GM23338 (cell line): ENCODE data around the gene CELA2A. TPM values are rescaled to one million over a fixed set of nuclear protein-coding genes. Genes with fewer than 3 reads are reported as not detected.
"Not testable (repeated sequence)": the region's sequence is repeated elsewhere in the genome, so short reads cannot be mapped to it uniquely, and the experiment has no call there.

ENCODE experiments used
- ATAC-seq: fragments of 200-7000 bp; cut with Tn5 transposase; 3 replicates; pipeline ENCODE4 v1.9.1; 2020
- DNase-seq: peaks from one replicate; pipeline ENCODE4 v3.0.0-alpha.2; 2015; ENCODE audit warnings: low spot score
- H2AFZ ChIP-seq: fragments of 200-600 bp; sonication (generic); 2 replicates; pipeline ENCODE4 v1.8.0; 2016; ENCODE audit warnings: antibody characterized with exemption, mild to moderate bottlenecking, moderate library complexity
- H3F3A ChIP-seq: fragments of 200-600 bp; sonication (generic); replicated peaks from 2 replicates; pipeline ENCODE4 v1.8.0; 2017; ENCODE audit warnings: antibody characterized with exemption, mixed run types, low read depth
- H3K27ac ChIP-seq: fragments of 200-600 bp; sonication (generic); 2 replicates; pipeline ENCODE4 v1.6.1; 2016; ENCODE audit warnings: low read depth
- H3K27me3 ChIP-seq: fragments of 200-600 bp; sonication (generic); 2 replicates; pipeline ENCODE4 v1.8.0; 2016; ENCODE audit warnings: mild to moderate bottlenecking, mixed run types, moderate library complexity; ENCODE audit not compliant: insufficient read depth
- H3K36me3 ChIP-seq: fragments of 200-600 bp; sonication (generic); 2 replicates; pipeline ENCODE4 v1.8.0; 2016; ENCODE audit warnings: mild to moderate bottlenecking; ENCODE audit not compliant: insufficient read depth
- H3K4me1 ChIP-seq: fragments of 200-600 bp; sonication (generic); 2 replicates; pipeline ENCODE4 v1.8.0; 2016; ENCODE audit warnings: mild to moderate bottlenecking, moderate library complexity; ENCODE audit not compliant: insufficient read depth
- H3K4me2 ChIP-seq: fragments of 200-600 bp; sonication (generic); 2 replicates; pipeline ENCODE4 v1.7.1; 2017; ENCODE audit warnings: mixed run types
- H3K4me3 ChIP-seq: fragments of 200-600 bp; sonication (generic); 2 replicates; pipeline ENCODE4 v1.6.1; 2016; ENCODE audit warnings: mixed run types
- H3K79me2 ChIP-seq: fragments of 200-600 bp; sonication (generic); replicated peaks from 2 replicates; pipeline ENCODE4 v1.8.0; 2017; ENCODE audit warnings: mild to moderate bottlenecking; ENCODE audit not compliant: insufficient read depth
- H3K9me2 ChIP-seq: fragments of 200-600 bp; sonication (generic); 2 replicates; pipeline ENCODE4 v1.8.0; 2017; ENCODE audit not compliant: insufficient read depth
- H4K20me1 ChIP-seq: fragments of 200-600 bp; sonication (generic); replicated peaks from 2 replicates; pipeline ENCODE4 v1.8.0; 2017; ENCODE audit warnings: mild to moderate bottlenecking; ENCODE audit not compliant: insufficient read depth
- H3K27ac Mint-ChIP-seq: 2 replicates; pipeline ENCODE4 v1.8.0; 2020; ENCODE audit warnings: inconsistent platforms, mild to moderate bottlenecking, moderate library complexity, mixed read lengths
- H3K27me3 Mint-ChIP-seq: 3 replicates; pipeline ENCODE4 v1.8.0; 2022; ENCODE audit warnings: low read depth, mild to moderate bottlenecking, moderate library complexity, mixed read lengths, inconsistent platforms; ENCODE audit not compliant: insufficient read depth, poor library complexity
- H3K36me3 Mint-ChIP-seq: 3 replicates; pipeline ENCODE4 v1.8.0; 2021; ENCODE audit warnings: low read depth, mild to moderate bottlenecking, inconsistent platforms, moderate library complexity, mixed read lengths
- H3K4me1 Mint-ChIP-seq: 3 replicates; pipeline ENCODE4 v1.8.0; 2020; ENCODE audit warnings: mild to moderate bottlenecking, inconsistent platforms, mixed read lengths
- H3K4me3 Mint-ChIP-seq: 3 replicates; pipeline ENCODE4 v1.8.0; 2021; ENCODE audit warnings: moderate library complexity, mild to moderate bottlenecking, inconsistent platforms, mixed read lengths
- H3K9me3 Mint-ChIP-seq: 3 replicates; pipeline ENCODE4 v1.8.0; 2020; ENCODE audit warnings: moderate library complexity, mild to moderate bottlenecking, inconsistent platforms, mixed read lengths
- CREB1 ChIP-seq: fragments of 250-450 bp; sonication (Bioruptor Pico); IDR thresholded peaks from 2 replicates; pipeline ENCODE4 v1.5.0; 2020; ENCODE audit warnings: low read depth, mild to moderate bottlenecking, moderate library complexity
- NANOG ChIP-seq: IDR thresholded peaks from 2 replicates; pipeline ENCODE4 v1.6.1; 2016; ENCODE audit warnings: antibody characterized with exemption, borderline replicate concordance
- POLR2AphosphoS5 ChIP-seq: IDR thresholded peaks from 2 replicates; pipeline ENCODE4 v1.6.1; 2016; ENCODE audit warnings: antibody characterized with exemption, low read depth
- ZNF114 ChIP-seq: fragments of 250-450 bp; sonication (Bioruptor Pico); IDR thresholded peaks from 2 replicates; pipeline ENCODE4 v1.5.0; 2020; ENCODE audit warnings: mild to moderate bottlenecking, moderate library complexity
- ZNF462 ChIP-seq: fragments of 250-450 bp; sonication (Bioruptor Pico); IDR thresholded peaks from 2 replicates; pipeline ENCODE4 v1.5.0; 2020; ENCODE audit warnings: mild to moderate bottlenecking, moderate library complexity
- polyA plus RNA-seq: library from polyadenylated mRNA; unstranded; fragments of >200 nt; fragmentation: Nextera tagmentation; extraction: Ambion mirVana; gene quantifications from 2 replicates; pipeline ENCODE4 v1.2.1, GENCODE V29; 2016
- total RNA-seq: library from RNA; depleted of rRNA; stranded (reverse); fragments of >200 nt; shearing (Covaris generic); gene quantifications from 2 replicates; pipeline ENCODE4 v1.2.3, GENCODE V29; 2014

The CELA2A gene
- total and polyA plus RNA-seq, 2 experiments from 2014 or later = not detected

DNA sequence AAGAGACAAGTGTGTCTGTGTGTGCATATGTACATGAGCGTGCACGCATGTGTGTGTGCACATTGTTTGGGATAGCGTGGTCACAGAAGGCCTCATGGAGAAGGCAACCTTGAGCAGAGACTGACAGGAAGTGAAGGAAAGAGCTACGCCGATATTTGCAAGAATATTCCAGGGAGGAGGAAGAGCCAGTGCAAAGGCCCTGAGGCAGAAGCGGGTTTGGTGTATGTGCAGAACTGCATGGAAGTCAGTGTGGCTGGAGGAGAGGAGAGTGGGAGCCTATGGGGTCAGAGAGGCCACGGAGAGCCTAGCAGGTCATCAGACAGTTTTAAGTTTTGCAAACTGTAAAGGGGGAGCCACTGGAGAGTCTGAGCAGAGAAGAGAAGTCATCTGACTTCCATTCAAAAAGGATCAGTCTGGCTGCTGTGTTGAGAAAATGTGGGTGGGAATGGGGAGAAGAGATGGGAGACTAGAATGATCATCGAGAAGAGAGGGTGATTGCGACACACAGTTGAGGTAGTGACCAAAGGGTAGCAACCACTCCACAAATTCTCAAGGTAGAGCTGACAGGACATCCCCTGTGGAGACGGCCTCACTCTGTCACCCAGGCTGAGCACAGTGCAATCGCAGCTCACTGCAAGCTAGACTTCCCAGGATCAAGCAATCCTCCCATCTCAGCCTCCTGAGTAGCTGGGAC lies 23.3 kb downstream of the CELA2A start:
- Mint-ChIP-seq H3K4me1 (no peaks in the 10 kb centered on the region; the same call in 2 of the 3 replicates), H3K9me3 (no peaks in the 10 kb centered on the region), H3K4me3 (no peak overlapping the region), H3K36me3 (no peaks in the 10 kb centered on the region), H3K27me3 (peaks cover 3% of the 10 kb centered on the region), H3K27ac (no peak overlapping the region)
- ATAC-seq = no peak
- no peaks in the 10 kb centered on the region for H3K9me2 ChIP-seq
- H3K4me3 ChIP-seq = no peak overlapping the region
- H3K4me1 ChIP-seq = no peaks in the 10 kb centered on the region
- H3F3A ChIP-seq = no peaks in the 10 kb centered on the region
- no peak for DNase-seq
- no peaks in the 10 kb centered on the region for H3K36me3 ChIP-seq
- no peaks in the 10 kb centered on the region for H3K79me2 ChIP-seq
- no peak overlapping the region for H2AFZ ChIP-seq
- TF ChIP-seq CREB1 (CRISPR knock-in tag) = no peak
- H3K4me2 ChIP-seq = no peak overlapping the region
- H3K27me3 ChIP-seq = no peaks in the 10 kb centered on the region
- no peaks in the 10 kb centered on the region; the same call in 1 of the 2 replicates for H4K20me1 ChIP-seq
- H3K27ac ChIP-seq = no peak overlapping the region

- not testable (repeated sequence) for H3K9me2 ChIP-seq, H3K4me3 Mint-ChIP-seq, H4K20me1 ChIP-seq, ATAC-seq, H3K4me3 ChIP-seq, H2AFZ ChIP-seq, H3K36me3 Mint-ChIP-seq, H3F3A ChIP-seq, DNase-seq, H3K27me3 Mint-ChIP-seq, H3K27ac Mint-ChIP-seq, H3K27ac ChIP-seq, H3K27me3 ChIP-seq, H3K9me3 Mint-ChIP-seq, H3K4me1 ChIP-seq, H3K36me3 ChIP-seq, H3K79me2 ChIP-seq, H3K4me1 Mint-ChIP-seq, H3K4me2 ChIP-seq
Observed at GRCh38 chr1:15482455-15482854, 25.9 kb downstream of the CELA2A start.

GRCh38 chr1:15482983-15483543 lies 26.5 kb downstream of the CELA2A start:
- not testable (repeated sequence) for H3K27me3 ChIP-seq, H3K4me3 Mint-ChIP-seq, H3K79me2 ChIP-seq, H3K36me3 ChIP-seq, H4K20me1 ChIP-seq, ATAC-seq, H3K4me1 Mint-ChIP-seq, H3K27me3 Mint-ChIP-seq, H3K27ac Mint-ChIP-seq, H3K36me3 Mint-ChIP-seq, H3K9me2 ChIP-seq, H3F3A ChIP-seq, H3K4me1 ChIP-seq, H2AFZ ChIP-seq, H3K9me3 Mint-ChIP-seq, H3K4me3 ChIP-seq, H3K4me2 ChIP-seq, DNase-seq, H3K27ac ChIP-seq

GRCh38 chr1:15483971-15484370 lies 27.4 kb downstream of the CELA2A start:
- no peaks in the 10 kb centered on the region for H3K27me3 ChIP-seq
- no peaks in the 10 kb centered on the region for H3K9me2 ChIP-seq
- H3K27ac ChIP-seq = no peak overlapping the region
- H3K4me1 Mint-ChIP-seq = no peaks in the 10 kb centered on the region; the same call in 2 of the 3 replicates
- no peak overlapping the region for H2AFZ ChIP-seq
- H3K79me2 ChIP-seq = no peaks in the 10 kb centered on the region
- H3K9me3 Mint-ChIP-seq = no peaks in the 10 kb centered on the region
- ATAC-seq = no peak
- H3K4me3 Mint-ChIP-seq = no peak overlapping the region
- no peaks in the 10 kb centered on the region for H3F3A ChIP-seq
- no peak overlapping the region for H3K4me3 ChIP-seq
- peaks cover 9% of the 10 kb centered on the region; the same call in 1 of the 3 replicates for H3K36me3 Mint-ChIP-seq
- no peaks in the 10 kb centered on the region for H3K36me3 ChIP-seq
- H4K20me1 ChIP-seq = no peaks in the 10 kb centered on the region; the same call in 1 of the 2 replicates
- H3K27ac Mint-ChIP-seq = no peak overlapping the region
- no peak for DNase-seq
- peaks cover 3% of the 10 kb centered on the region for H3K27me3 Mint-ChIP-seq
- no peaks in the 10 kb centered on the region for H3K4me1 ChIP-seq
- no peak overlapping the region for H3K4me2 ChIP-seq
- no peak for TF ChIP-seq ZNF114 (CRISPR knock-in tag)
- no peak for TF ChIP-seq NANOG
- no peak for TF ChIP-seq ZNF462 (CRISPR knock-in tag)
- TF ChIP-seq POLR2AphosphoS5 = no peak
